Measurements from ENCODE around the gene RSPO3.

Gene RSPO3

DNA sequence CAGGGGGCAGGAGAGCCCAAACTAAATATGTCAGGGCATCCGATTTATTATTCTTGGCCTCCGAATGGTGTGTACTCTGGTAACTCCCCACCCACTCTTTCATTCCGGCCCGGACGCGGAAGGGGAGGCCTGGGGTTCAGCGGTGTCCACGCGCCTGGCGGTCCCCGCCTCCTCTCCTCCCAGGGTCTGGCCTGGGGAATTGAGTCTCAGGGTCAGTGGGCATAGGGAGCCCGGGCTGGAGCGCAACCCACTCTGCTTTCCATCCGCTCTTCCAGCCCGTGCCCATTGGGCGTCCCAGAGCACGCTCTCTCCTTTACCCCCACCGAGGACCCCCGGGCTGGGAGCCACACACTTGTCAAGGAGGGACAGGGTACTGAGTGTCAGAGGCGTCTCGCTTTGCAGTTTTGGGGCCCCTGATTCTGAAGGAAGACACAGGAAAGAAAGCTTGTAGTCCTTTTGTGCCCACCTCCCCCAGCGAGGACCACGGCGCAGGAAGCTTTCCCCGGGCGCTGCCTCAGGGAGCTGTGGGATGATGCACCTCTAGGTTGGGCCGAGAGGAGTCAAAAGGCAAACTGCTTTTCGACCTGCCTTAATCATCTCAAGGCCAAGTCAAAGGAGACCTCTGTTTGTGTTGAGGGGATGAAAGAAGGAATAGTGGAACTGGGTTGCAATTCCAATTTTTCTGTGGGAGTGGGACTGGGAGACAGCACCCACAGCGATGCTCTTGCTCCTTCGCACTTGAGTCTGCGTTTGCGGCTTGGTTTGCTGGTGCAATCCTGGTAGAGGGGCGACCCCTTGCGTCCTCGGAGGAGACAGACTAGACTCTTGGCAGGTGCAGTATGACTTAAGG, 2.5 kb downstream of the RSPO3 start:
- TF ChIP-seq CTCF (conservative IDR thresholded peaks at IDR 0.05) = peak; percentile 87
- no peak overlapping the region for H3K27ac ChIP-seq

GRCh38 chr6:127121637-127121960, 3.1 kb downstream of the RSPO3 start:
- H3K27ac ChIP-seq = no peak overlapping the region
- TF ChIP-seq CTCF (conservative IDR thresholded peaks at IDR 0.05) = peak; percentile 62

- TF ChIP-seq CTCF (conservative IDR thresholded peaks at IDR 0.05) = no peak
- H3K27ac ChIP-seq = no peak overlapping the region
Measured at GRCh38 chr6:127124172-127124571, 5.7 kb downstream of the RSPO3 start.

GRCh38 chr6:127124680-127125079, 6.2 kb downstream of the RSPO3 start:
- H3K27ac ChIP-seq = no peak overlapping the region
- TF ChIP-seq CTCF (conservative IDR thresholded peaks at IDR 0.05) = no peak

DNA sequence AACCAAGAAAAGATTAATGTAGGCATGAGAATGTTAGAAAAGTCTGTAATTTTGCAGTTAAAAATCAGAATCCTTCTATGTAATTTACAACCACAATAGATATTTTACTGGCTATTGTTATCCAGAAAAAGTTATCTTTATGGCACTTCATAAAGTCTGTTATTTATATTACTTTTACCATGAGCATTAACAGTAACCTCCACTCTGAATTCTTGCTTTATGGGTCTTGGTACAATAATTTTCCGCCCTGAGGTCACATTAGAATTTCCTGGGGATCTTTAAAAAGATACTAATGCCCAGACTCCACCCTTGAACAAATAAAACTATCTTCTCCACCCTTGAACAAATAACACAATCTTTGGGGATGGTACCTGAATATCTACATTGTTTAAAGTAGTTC, 9.6 kb downstream of the RSPO3 start:
- H3K27ac ChIP-seq = no peak overlapping the region
- TF ChIP-seq CTCF (conservative IDR thresholded peaks at IDR 0.05) = no peak

DNA sequence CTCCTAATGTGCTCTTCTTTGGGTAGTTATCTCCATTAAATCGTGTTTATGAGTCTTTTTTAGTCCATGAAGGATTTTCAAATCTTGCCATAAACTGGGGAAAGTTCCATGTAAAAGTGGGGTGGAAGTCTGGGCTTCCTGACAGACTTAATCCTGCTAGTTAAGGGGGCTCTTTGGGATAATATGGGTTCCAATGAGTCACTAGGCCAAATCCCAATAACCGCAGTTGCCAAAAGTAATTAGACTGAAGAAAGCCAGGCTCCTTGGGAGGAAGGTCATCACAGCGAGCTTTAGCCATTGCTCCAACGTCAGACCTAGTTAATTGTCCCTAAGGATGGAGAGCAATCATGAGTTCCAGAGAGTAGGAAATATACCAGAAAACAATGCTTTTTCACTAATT, 10.8 kb downstream of the RSPO3 start:
- no peak for TF ChIP-seq CTCF (conservative IDR thresholded peaks at IDR 0.05)
- no peak overlapping the region for H3K27ac ChIP-seq

DNA sequence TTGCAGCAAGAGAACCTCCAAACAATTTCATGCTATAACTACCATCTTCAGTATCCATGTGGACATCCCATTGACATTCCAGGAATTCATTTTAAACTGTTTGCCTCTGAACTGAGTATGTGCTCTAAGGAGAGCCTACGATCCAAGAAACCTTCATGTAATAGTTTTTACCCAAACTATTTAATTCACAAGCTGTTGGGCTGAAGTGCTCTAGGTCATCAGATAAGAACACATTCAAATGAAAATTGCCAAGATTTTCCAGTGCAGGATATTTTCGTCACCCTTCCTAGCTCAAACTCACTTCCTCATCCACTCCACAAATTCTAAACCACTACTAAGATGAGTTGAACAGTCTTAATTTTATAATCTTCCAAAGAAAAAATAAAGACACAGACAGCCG, 12.8 kb downstream of the RSPO3 start:
- TF ChIP-seq CTCF (conservative IDR thresholded peaks at IDR 0.05) = no peak
- no peak overlapping the region for H3K27ac ChIP-seq

Measured in VCaP (cell line).